SK-N-SH (cell line): Measurements from ENCODE around the gene VPS33B. TPM values are rescaled to one million over a fixed set of nuclear protein-coding genes. Genes with fewer than 3 reads are reported as not detected.

Experiments used
- CTCF ChIA-PET: fragments of 300-600, 350-600 bp; formaldehyde crosslinking; extraction: SDS; loops from one replicate; lab custom pipeline; 2021; lab: Yijun Ruan, JAX
- POLR2A ChIA-PET: fragments of 350-600 bp; sonication (Branson Sonifier 250); formaldehyde crosslinking; extraction: SDS; loops from one replicate; lab custom pipeline; 2020; ENCODE audit warnings: antibody characterized with exemption, inconsistent platforms; lab: Yijun Ruan, JAX
- DNase-seq: peaks from one replicate; pipeline ENCODE4 v3.0.0; 2012
- H2AFZ ChIP-seq: fragments of 200-600 bp; sonication (generic); 2 replicates; pipeline ENCODE4 v1.8.1; 2016; ENCODE audit warnings: antibody characterized with exemption, mild to moderate bottlenecking, low read depth
- H3F3A ChIP-seq: fragments of 200-600 bp; sonication (generic); replicated peaks from 2 replicates; pipeline ENCODE3; 2016; ENCODE audit warnings: antibody characterized with exemption, mild to moderate bottlenecking; ENCODE audit not compliant: insufficient read depth
- H3K27ac ChIP-seq, 2 experiments: fragments of 200-500 bp in 1 of 2; fragments of 200-600 bp in 1 of 2; sonication (Bioruptor generic) in 1 of 2; sonication (generic), shearing (Covaris generic) in 1 of 2; 2 replicates each; pipeline versions ENCODE4 v1.5.1 to v1.6.1; 2014 to 2016; ENCODE audit warnings: low read depth in 2 of 2, inconsistent platforms in 1 of 2, low read length in 1 of 2, mild to moderate bottlenecking in 1 of 2, mixed read lengths in 1 of 2
- H3K27me3 ChIP-seq: fragments of 200-600 bp; sonication (generic), shearing (Covaris generic); 2 replicates; pipeline ENCODE4 v1.6.1; 2016; ENCODE audit warnings: mixed run types; ENCODE audit not compliant: insufficient read depth
- H3K36me3 ChIP-seq, 2 experiments: fragments of 200-500 bp in 1 of 2; fragments of 200-600 bp in 1 of 2; sonication (Bioruptor generic) in 1 of 2; sonication (generic) in 1 of 2; replicated peaks in 1 of 2; 2 replicates each; pipeline versions ENCODE3 to v1.5.1; 2014 to 2016; ENCODE audit warnings: low read length in 1 of 2, mild to moderate bottlenecking in 1 of 2; ENCODE audit not compliant: insufficient read depth in 2 of 2, control insufficient read depth in 1 of 2
- H3K4me1 ChIP-seq, 2 experiments: fragments of 200-500 bp in 1 of 2; fragments of 200-600 bp in 1 of 2; sonication (Bioruptor generic) in 1 of 2; sonication (generic), shearing (Covaris generic) in 1 of 2; 2 replicates each; pipeline versions ENCODE4 v1.5.1 to v1.6.1; 2014 to 2016; ENCODE audit warnings: low read depth in 1 of 2, low read length in 1 of 2, mixed run types in 1 of 2; ENCODE audit not compliant: insufficient read depth in 2 of 2, control insufficient read depth in 1 of 2
- H3K4me2 ChIP-seq: fragments of 200-600 bp; sonication (generic), shearing (Covaris generic); 2 replicates; pipeline ENCODE4 v1.6.1; 2017; ENCODE audit warnings: mixed run types
- H3K4me3 ChIP-seq, 2 experiments: fragments of 200-500 bp in 1 of 2; fragments of 200-600 bp in 1 of 2; sonication (Bioruptor generic) in 1 of 2; sonication (generic), shearing (Covaris generic) in 1 of 2; 2 replicates each; pipeline versions ENCODE4 v1.5.1 to v1.8.1; 2014 to 2016; ENCODE audit warnings: low read depth in 2 of 2, inconsistent platforms in 1 of 2, low read length in 1 of 2, mild to moderate bottlenecking in 1 of 2, mixed read lengths in 1 of 2, moderate library complexity in 1 of 2
- H3K79me2 ChIP-seq: fragments of 200-600 bp; sonication (generic); 2 replicates; pipeline ENCODE4 v1.8.1; 2017; ENCODE audit warnings: mild to moderate bottlenecking; ENCODE audit not compliant: insufficient read depth
- H3K9ac ChIP-seq: fragments of 200-600 bp; sonication (generic); 2 replicates; pipeline ENCODE4 v1.6.1; 2017; ENCODE audit warnings: mixed run types
- H3K9me2 ChIP-seq: fragments of 200-600 bp; sonication (generic); 2 replicates; pipeline ENCODE4 v1.6.1; 2017; ENCODE audit warnings: mixed run types
- H3K9me3 ChIP-seq: fragments of 200-600 bp; sonication (generic); 2 replicates; pipeline ENCODE4 v1.6.1; 2017; ENCODE audit warnings: mixed run types, mild to moderate bottlenecking, moderate library complexity
- H4K20me1 ChIP-seq: fragments of 200-600 bp; sonication (generic); 2 replicates; pipeline ENCODE4 v1.6.1; 2017; ENCODE audit warnings: mild to moderate bottlenecking, mixed run types; ENCODE audit not compliant: insufficient read depth
- EP300 ChIP-seq, 2 experiments: IDR thresholded peaks; 2 replicates each; pipeline versions ENCODE4 v1.4.0 to v1.6.1; 2012; ENCODE audit warnings: borderline replicate concordance in 1 of 2, low read depth in 1 of 2, low read length in 1 of 2
- FOXM1 ChIP-seq: IDR thresholded peaks from 2 replicates; pipeline ENCODE4 v1.4.0; 2012; ENCODE audit warnings: low read depth, mild to moderate bottlenecking
- IRF3 ChIP-seq: fragments of 150-350 bp; IDR thresholded peaks from 2 replicates; pipeline ENCODE4 v1.6.1; 2016; ENCODE audit warnings: mild to moderate bottlenecking, low read depth, low read length
- MAX ChIP-seq: IDR thresholded peaks from 2 replicates; pipeline ENCODE4 v1.4.0; 2012; ENCODE audit warnings: low read depth
- MXI1 ChIP-seq: IDR thresholded peaks from 2 replicates; pipeline ENCODE4 v1.6.1; 2012; ENCODE audit warnings: mild to moderate bottlenecking, low read depth, low read length, improper control_type of control experiment
- NRF1 ChIP-seq: IDR thresholded peaks from 2 replicates; pipeline ENCODE4 v1.6.1; 2012; ENCODE audit warnings: low read depth, mild to moderate bottlenecking, low read length
- PBX3 ChIP-seq: IDR thresholded peaks from 2 replicates; pipeline ENCODE4; 2012
- RCOR1 ChIP-seq: fragments of 150-350 bp; IDR thresholded peaks from 2 replicates; pipeline ENCODE4 v1.6.1; 2017; ENCODE audit warnings: antibody characterized with exemption, low read length
- RXRA ChIP-seq: IDR thresholded peaks from 2 replicates; pipeline ENCODE4 v1.4.0; 2012; ENCODE audit warnings: low read depth, mild to moderate bottlenecking, borderline replicate concordance
- SMC3 ChIP-seq: IDR thresholded peaks from 2 replicates; pipeline ENCODE4 v1.6.1; 2012; ENCODE audit warnings: low read depth, low read length, improper control_type of control experiment
- TAF1 ChIP-seq: IDR thresholded peaks from 2 replicates; pipeline ENCODE4 v1.6.1; 2012; ENCODE audit warnings: low read depth, mild to moderate bottlenecking, low read length, moderate library complexity, borderline replicate concordance
- TCF12 ChIP-seq: IDR thresholded peaks from 2 replicates; pipeline ENCODE4 v1.4.0; 2012
- TEAD4 ChIP-seq: IDR thresholded peaks from 2 replicates; pipeline ENCODE4 v1.4.0; 2012; ENCODE audit warnings: mild to moderate bottlenecking, borderline replicate concordance; ENCODE audit not compliant: insufficient read depth
- WGBS: methylation state at CpG from one replicate; pipeline ENCODE4 v1.1.6; 2017; ENCODE audit warnings: low lambda C conversion rate; 5-methylcytosine and 5-hydroxymethylcytosine counted together
- polyA plus RNA-seq, 3 experiments: library from polyadenylated mRNA; depleted of rRNA; stranded (reverse); fragments of >200 nt; gene quantifications; 2 replicates each; pipeline ENCODE4 v1.2.3, GENCODE V29; 2012
- TF ChIP-seq, protein P1 (sequence below): IDR thresholded peaks from 2 replicates; pipeline ENCODE4 v1.4.0; 2012; ENCODE audit warnings: low read depth, borderline replicate concordance

Gene VPS33B
- polyA plus RNA-seq, 1 of the 3 experiments (the other 2 are of a cell fraction): 16.6 TPM

GRCh38 chr15:91065505-91065904 lies 43.1 kb upstream of the VPS33B start:
- DNase-seq: no peak
- Histone ChIP-seq H3K4me3 (no peak overlapping the region), H4K20me1 (no peaks in the 10 kb centered on the region), H3K4me2 (no peak overlapping the region), H3K27me3 (no peaks in the 10 kb centered on the region), H3K4me1 (peaks cover 0 to 7% of the 10 kb centered on the region in 2 experiments; a peak in 1 of 4 replicates), H3K9ac (no peak overlapping the region), H2AFZ (no peak overlapping the region), H3F3A (no peaks in the 10 kb centered on the region), H3K79me2 (no peaks in the 10 kb centered on the region), H3K36me3 (no peaks in the 10 kb centered on the region), H3K9me2 (no peaks in the 10 kb centered on the region), H3K27ac (peak overlapping the region in 1 of 2 experiments; percentile 60; a peak in 1 of 4 replicates), H3K9me3 (no peaks in the 10 kb centered on the region)
- WGBS: 25% methylated on average over 2 of the region's 2 CpGs
- ChIA-PET CTCF (interaction anchor here (1.3 to 2.6 kb wide), 5 partner anchors 10 to 203 kb away, joined by 3 to 10 read pairs (median 8); no protein-coding TSS in a partner anchor), POLR2A (no interaction called here)
- TF ChIP-seq EP300 (IDR thresholded peaks at IDR 0.05; ENCODE audit: borderline replicate concordance in 1 of 2, low read depth in 1 of 2, low read length in 1 of 2): no peak

GRCh38 chr15:91061997-91062396 lies 39.6 kb upstream of the VPS33B start:
- Histone ChIP-seq H3K27ac (no peak overlapping the region), H3F3A (no peaks in the 10 kb centered on the region), H3K36me3 (no peaks in the 10 kb centered on the region), H3K4me3 (no peak overlapping the region), H2AFZ (no peak overlapping the region), H3K9ac (no peak overlapping the region), H3K4me1 (peaks cover 0 to 7% of the 10 kb centered on the region in 2 experiments; a peak in 1 of 4 replicates), H3K27me3 (peaks cover 24% of the 10 kb centered on the region; the same call in 1 of the 2 replicates), H3K79me2 (no peaks in the 10 kb centered on the region), H4K20me1 (no peaks in the 10 kb centered on the region), H3K9me2 (no peaks in the 10 kb centered on the region), H3K9me3 (no peaks in the 10 kb centered on the region), H3K4me2 (no peak overlapping the region)
- no peak for TF ChIP-seq TAF1
- TF ChIP-seq MXI1: no peak
- no peak for TF ChIP-seq FOXM1
- TF ChIP-seq TCF12: no peak
- no peak for TF ChIP-seq RXRA
- no peak for TF ChIP-seq PBX3
- 55% methylated on average over 5 of the region's 5 CpGs for WGBS
- ChIA-PET POLR2A (no interaction called here), CTCF (interaction anchor here (1.2 kb wide), 1 partner anchor 185 kb away, joined by 5 read pairs; no protein-coding TSS in a partner anchor)
- DNase-seq: no peak

- Histone ChIP-seq H3K36me3 (no peaks in the 10 kb centered on the region), H3K9me2 (no peaks in the 10 kb centered on the region), H3K79me2 (no peaks in the 10 kb centered on the region), H3K27ac (no peak overlapping the region), H3K4me3 (no peak overlapping the region), H2AFZ (no peak overlapping the region), H3K9ac (no peak overlapping the region), H3K4me2 (no peak overlapping the region), H4K20me1 (no peaks in the 10 kb centered on the region), H3F3A (no peaks in the 10 kb centered on the region), H3K27me3 (peaks cover 24% of the 10 kb centered on the region; the same call in 1 of the 2 replicates), H3K4me1 (peaks cover 0 to 7% of the 10 kb centered on the region in 2 experiments; a peak in 1 of 4 replicates), H3K9me3 (no peaks in the 10 kb centered on the region)
- TF ChIP-seq SMC3: no peak
- no peak for TF ChIP-seq RCOR1
- TF ChIP-seq MAX: no peak
- TF ChIP-seq, protein P1, sequence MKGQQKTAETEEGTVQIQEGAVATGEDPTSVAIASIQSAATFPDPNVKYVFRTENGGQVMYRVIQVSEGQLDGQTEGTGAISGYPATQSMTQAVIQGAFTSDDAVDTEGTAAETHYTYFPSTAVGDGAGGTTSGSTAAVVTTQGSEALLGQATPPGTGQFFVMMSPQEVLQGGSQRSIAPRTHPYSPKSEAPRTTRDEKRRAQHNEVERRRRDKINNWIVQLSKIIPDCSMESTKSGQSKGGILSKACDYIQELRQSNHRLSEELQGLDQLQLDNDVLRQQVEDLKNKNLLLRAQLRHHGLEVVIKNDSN: no peak
- TF ChIP-seq NRF1: no peak
- TF ChIP-seq IRF3: no peak
- TF ChIP-seq EP300 (IDR thresholded peaks at IDR 0.05; ENCODE audit: borderline replicate concordance in 1 of 2, low read depth in 1 of 2, low read length in 1 of 2): no peak
- no peak for TF ChIP-seq TEAD4
- CTCF ChIA-PET: interaction anchor here (0.7 to 1.2 kb wide), 2 partner anchors 164 to 186 kb away, joined by 4 to 5 read pairs; no protein-coding TSS in a partner anchor
- POLR2A ChIA-PET: no interaction called here
- no peak for DNase-seq
- 44% methylated on average over 2 of the region's 2 CpGs for WGBS
Measured at GRCh38 chr15:91061230-91061629, 38.8 kb upstream of the VPS33B start.
